ENCODE results near the gene SH2D3A. TPM values are rescaled to one million over a fixed set of nuclear protein-coding genes. Genes with fewer than 3 reads are reported as not detected.
"Not testable (repeated sequence)": the region's sequence is repeated elsewhere in the genome, so short reads cannot be mapped to it uniquely, and the experiment has no call there.

The SH2D3A gene
- total RNA-seq, 1 donor from 2014 or later, result 27.6 TPM

- no peak overlapping the region for H3K4me3 ChIP-seq (ENCODE audit: low read depth, low read length)
- no peak for DNase-seq (ENCODE audit: low read depth)
- no peak for TF ChIP-seq CTCF (conservative IDR thresholded peaks at IDR 0.05; ENCODE audit: low read depth, low read length)
Observed at GRCh38 chr19:6768236-6768785, 1.1 kb upstream of the SH2D3A start.

- H3K4me3 ChIP-seq (ENCODE audit: low read depth, low read length), result peak overlapping the region; percentile 69
- no peak for TF ChIP-seq CTCF (conservative IDR thresholded peaks at IDR 0.05; ENCODE audit: low read depth, low read length)
- no peak for DNase-seq (ENCODE audit: low read depth)
Observed at GRCh38 chr19:6767081-6767356, 216 bp downstream of the SH2D3A start.

GRCh38 chr19:6766357-6767080 lies 716 bp downstream of the SH2D3A start:
- peak overlapping the region; percentile 69 for H3K4me3 ChIP-seq (ENCODE audit: low read depth, low read length)
- DNase-seq (ENCODE audit: low read depth), result no peak
- TF ChIP-seq CTCF (conservative IDR thresholded peaks at IDR 0.05; ENCODE audit: low read depth, low read length), result no peak

GRCh38 chr19:6765738-6766356 lies 1.4 kb downstream of the SH2D3A start:
- no peak for DNase-seq (ENCODE audit: low read depth)
- no peak overlapping the region for H3K4me3 ChIP-seq (ENCODE audit: low read depth, low read length)
- TF ChIP-seq CTCF (conservative IDR thresholded peaks at IDR 0.05; ENCODE audit: low read depth, low read length), result no peak

GRCh38 chr19:6762253-6762797 lies 4.9 kb downstream of the SH2D3A start:
- not testable (repeated sequence) for H3K4me3 ChIP-seq (ENCODE audit: low read depth, low read length); DNase-seq (ENCODE audit: low read depth)

GRCh38 chr19:6761053-6761676 lies 6.1 kb downstream of the SH2D3A start:
- TF ChIP-seq CTCF (conservative IDR thresholded peaks at IDR 0.05; ENCODE audit: low read depth, low read length), result no peak
- DNase-seq (ENCODE audit: low read depth), result no peak

GRCh38 chr19:6760606-6761005 lies 6.6 kb downstream of the SH2D3A start:
- H3K4me3 ChIP-seq (ENCODE audit: low read depth, low read length), result no peak overlapping the region
- no peak for TF ChIP-seq CTCF (conservative IDR thresholded peaks at IDR 0.05; ENCODE audit: low read depth, low read length)
- no peak for DNase-seq (ENCODE audit: low read depth)

More at GRCh38 chr19:6761053-6761676, 6.1 kb downstream of the SH2D3A start:
- H3K4me3 ChIP-seq (ENCODE audit: low read depth, low read length), result no peak overlapping the region
